Caco-2 (cell line): ENCODE results near the gene ABCC1. TPM values are rescaled to one million over a fixed set of nuclear protein-coding genes. Genes with fewer than 3 reads are reported as not detected.

Experiments
- BruUV-seq: library from RNA; stranded (reverse); fragments of 400-500 nt; replicated peaks from 2 replicates; lab custom pipeline; 2021; lab: Mats Ljungman, UMichigan
- CTCF ChIA-PET: fragments of 300-600 bp; sonication (Branson Sonifier 250); formaldehyde crosslinking; loops from one replicate; lab custom pipeline; 2022; ENCODE audit warnings: antibody characterized with exemption; lab: Charles Lee
- POLR2A ChIA-PET: fragments of 300-600 bp; sonication (Branson Sonifier 250); formaldehyde crosslinking; loops from one replicate; lab custom pipeline; 2022; ENCODE audit warnings: antibody characterized with exemption; lab: Charles Lee
- DNase-seq, 2 experiments: peaks; one replicate each; pipeline versions ENCODE4 v3.0.0 to v3.0.0-alpha.2; 2020 to 2022
- H3K27me3 ChIP-seq: replicated peaks from 2 replicates; pipeline ENCODE4 v1.6.0; 2011; ENCODE audit warnings: low read length; ENCODE audit not compliant: control insufficient read depth, insufficient read depth
- H3K36me3 ChIP-seq: 2 replicates; pipeline ENCODE4 v1.5.1; 2011; ENCODE audit warnings: low read length; ENCODE audit not compliant: control insufficient read depth, insufficient read depth
- H3K4me1 ChIP-seq: fragments of 250-450 bp; sonication (Bioruptor Pico); 2 replicates; pipeline ENCODE4 v1.5.1; 2020; ENCODE audit warnings: mild to moderate bottlenecking
- H3K4me3 ChIP-seq: 2 replicates; pipeline ENCODE4 v1.5.1; 2011; ENCODE audit warnings: low read depth, mild to moderate bottlenecking, control low read depth, low read length
- H3K9me3 ChIP-seq: fragments of 250-450 bp; sonication (Bioruptor Pico); 2 replicates; pipeline ENCODE4 v1.5.1; 2020; ENCODE audit warnings: mild to moderate bottlenecking, moderate library complexity
- H3K27ac Mint-ChIP-seq: one replicate; pipeline ENCODE4 v1.8.0; 2022; ENCODE audit warnings: mixed read lengths; ENCODE audit not compliant: unreplicated experiment
- H3K27me3 Mint-ChIP-seq: one replicate; pipeline ENCODE4 v1.8.0; 2022; ENCODE audit warnings: mixed read lengths; ENCODE audit not compliant: insufficient read depth, unreplicated experiment
- H3K36me3 Mint-ChIP-seq: one replicate; pipeline ENCODE4 v1.8.0; 2022; ENCODE audit warnings: mild to moderate bottlenecking, mixed read lengths; ENCODE audit not compliant: insufficient read depth, unreplicated experiment
- H3K4me1 Mint-ChIP-seq: one replicate; pipeline ENCODE4 v1.8.0; 2022; ENCODE audit warnings: low read depth, mixed read lengths; ENCODE audit not compliant: unreplicated experiment
- H3K4me3 Mint-ChIP-seq: one replicate; pipeline ENCODE4 v1.8.0; 2022; ENCODE audit warnings: mild to moderate bottlenecking, moderate library complexity, mixed read lengths; ENCODE audit not compliant: unreplicated experiment
- H3K9me3 Mint-ChIP-seq: one replicate; pipeline ENCODE4 v1.8.0; 2022; ENCODE audit warnings: mixed read lengths; ENCODE audit not compliant: unreplicated experiment
- intact Hi-C: fragments of 100-400 bp; cut with micrococcal nuclease; formaldehyde crosslinking; loops from one replicate; pipeline ENCODE4 v1.10.0; 2022; ENCODE audit not compliant: unreplicated experiment
- total RNA-seq: library from RNA; stranded (reverse); gene quantifications from 2 replicates; pipeline ENCODE4 v1.2.3, GENCODE V29; 2022
- TF ChIP-seq, protein P1 (sequence below), 2 experiments: fragments of 200-600 bp in 1 of 2; IDR thresholded peaks; 1 replicate in 1 of 2; 2 replicates in 1 of 2; pipeline versions ENCODE4 v1.5.1 to v1.8.0; 2011 to 2022; ENCODE audit warnings: antibody characterized with exemption in 1 of 2, control low read depth in 1 of 2, inconsistent platforms in 1 of 2, low read depth in 1 of 2, low read length in 1 of 2, mild to moderate bottlenecking in 1 of 2, moderate library complexity in 1 of 2; ENCODE audit not compliant: insufficient read depth in 1 of 2, severe bottlenecking in 1 of 2, unreplicated experiment in 1 of 2

The ABCC1 gene
- total RNA-seq, 1 experiment from 2014 or later = 22.3 TPM

DNA sequence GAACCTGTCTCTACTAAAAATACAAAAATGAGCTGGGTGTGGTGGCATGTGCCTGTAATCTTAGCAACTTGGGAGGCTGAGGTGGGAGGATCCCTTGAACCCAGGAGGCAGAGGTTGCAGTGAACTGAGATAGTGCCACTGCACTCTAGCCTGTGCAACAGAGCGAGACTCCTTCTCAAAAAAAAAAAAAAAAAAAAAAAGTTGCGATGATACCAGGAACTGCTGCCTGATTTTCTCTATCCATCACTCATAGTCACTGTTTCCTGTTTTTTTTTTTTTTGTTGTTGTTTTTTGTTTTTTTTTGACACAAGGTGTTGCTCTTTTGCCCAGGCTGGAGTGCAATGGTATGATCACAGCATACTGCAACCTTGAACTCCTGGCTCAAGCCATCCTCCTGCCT lies 59.2 kb downstream of the ABCC1 start:
- no TSS peak for BruUV-seq
- POLR2A ChIA-PET = no interaction called here

DNA sequence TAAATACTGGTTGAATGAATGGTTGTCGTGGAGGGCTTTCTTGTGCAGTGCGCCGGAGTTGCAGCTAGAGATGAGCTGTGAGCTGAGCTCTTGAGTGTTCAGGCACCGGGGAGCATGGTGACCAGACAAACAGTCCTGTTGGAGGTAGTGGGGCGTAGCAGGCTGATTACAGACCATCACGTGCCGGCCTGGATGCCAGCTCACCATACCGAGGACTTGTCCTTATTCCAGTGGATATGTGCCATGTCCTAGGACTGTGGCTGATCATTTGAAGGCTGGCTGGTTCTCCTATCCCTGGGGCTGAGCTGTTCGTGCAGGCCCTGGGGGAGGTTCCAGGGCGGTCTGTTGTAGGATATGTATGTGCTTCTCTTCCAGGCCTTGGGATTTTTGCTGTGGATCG lies 60.0 kb downstream of the ABCC1 start:
- DNase-seq = no peak
- peaks cover 11% of the 10 kb centered on the region for H3K4me1 Mint-ChIP-seq
- no peak overlapping the region for H3K27ac Mint-ChIP-seq
- ChIA-PET CTCF (no interaction called here), POLR2A (no interaction called here)
- no peaks in the 10 kb centered on the region for H3K4me1 ChIP-seq
- BruUV-seq = no TSS peak
- no peak overlapping the region for H3K4me3 ChIP-seq
- no peak overlapping the region for H3K4me3 Mint-ChIP-seq
- H3K36me3 ChIP-seq = no peaks in the 10 kb centered on the region
- peaks cover 15% of the 10 kb centered on the region for H3K36me3 Mint-ChIP-seq
- TF ChIP-seq, protein P1, sequence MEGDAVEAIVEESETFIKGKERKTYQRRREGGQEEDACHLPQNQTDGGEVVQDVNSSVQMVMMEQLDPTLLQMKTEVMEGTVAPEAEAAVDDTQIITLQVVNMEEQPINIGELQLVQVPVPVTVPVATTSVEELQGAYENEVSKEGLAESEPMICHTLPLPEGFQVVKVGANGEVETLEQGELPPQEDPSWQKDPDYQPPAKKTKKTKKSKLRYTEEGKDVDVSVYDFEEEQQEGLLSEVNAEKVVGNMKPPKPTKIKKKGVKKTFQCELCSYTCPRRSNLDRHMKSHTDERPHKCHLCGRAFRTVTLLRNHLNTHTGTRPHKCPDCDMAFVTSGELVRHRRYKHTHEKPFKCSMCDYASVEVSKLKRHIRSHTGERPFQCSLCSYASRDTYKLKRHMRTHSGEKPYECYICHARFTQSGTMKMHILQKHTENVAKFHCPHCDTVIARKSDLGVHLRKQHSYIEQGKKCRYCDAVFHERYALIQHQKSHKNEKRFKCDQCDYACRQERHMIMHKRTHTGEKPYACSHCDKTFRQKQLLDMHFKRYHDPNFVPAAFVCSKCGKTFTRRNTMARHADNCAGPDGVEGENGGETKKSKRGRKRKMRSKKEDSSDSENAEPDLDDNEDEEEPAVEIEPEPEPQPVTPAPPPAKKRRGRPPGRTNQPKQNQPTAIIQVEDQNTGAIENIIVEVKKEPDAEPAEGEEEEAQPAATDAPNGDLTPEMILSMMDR (IDR thresholded peaks at IDR 0.05; ENCODE audit: insufficient read depth in 1 of 2, low read depth in 1 of 2, low read length in 1 of 2, severe bottlenecking in 1 of 2, unreplicated experiment in 1 of 2) = no peak
- no peaks in the 10 kb centered on the region for H3K9me3 ChIP-seq
- intact Hi-C loops = no loop called here
- no peaks in the 10 kb centered on the region for H3K27me3 ChIP-seq
- H3K27me3 Mint-ChIP-seq = no peaks in the 10 kb centered on the region
- no peaks in the 10 kb centered on the region for H3K9me3 Mint-ChIP-seq

More for the DNA sequence above, 59.2 kb downstream of the ABCC1 start:
- no peaks in the 10 kb centered on the region for H3K9me3 Mint-ChIP-seq
- no peak overlapping the region for H3K4me3 Mint-ChIP-seq
- peaks cover 15% of the 10 kb centered on the region for H3K36me3 Mint-ChIP-seq
- Histone ChIP-seq H3K4me1 (no peaks in the 10 kb centered on the region), H3K4me3 (no peak overlapping the region), H3K36me3 (no peaks in the 10 kb centered on the region), H3K27me3 (no peaks in the 10 kb centered on the region), H3K9me3 (no peaks in the 10 kb centered on the region)
- intact Hi-C loops = no loop called here
- H3K27ac Mint-ChIP-seq = no peak overlapping the region
- peaks cover 11% of the 10 kb centered on the region for H3K4me1 Mint-ChIP-seq
- H3K27me3 Mint-ChIP-seq = no peaks in the 10 kb centered on the region
- CTCF ChIA-PET = no interaction called here
- no peak for DNase-seq
- TF ChIP-seq, protein P1 (IDR thresholded peaks at IDR 0.05; ENCODE audit: insufficient read depth in 1 of 2, low read depth in 1 of 2, low read length in 1 of 2, severe bottlenecking in 1 of 2, unreplicated experiment in 1 of 2) = no peak

DNA sequence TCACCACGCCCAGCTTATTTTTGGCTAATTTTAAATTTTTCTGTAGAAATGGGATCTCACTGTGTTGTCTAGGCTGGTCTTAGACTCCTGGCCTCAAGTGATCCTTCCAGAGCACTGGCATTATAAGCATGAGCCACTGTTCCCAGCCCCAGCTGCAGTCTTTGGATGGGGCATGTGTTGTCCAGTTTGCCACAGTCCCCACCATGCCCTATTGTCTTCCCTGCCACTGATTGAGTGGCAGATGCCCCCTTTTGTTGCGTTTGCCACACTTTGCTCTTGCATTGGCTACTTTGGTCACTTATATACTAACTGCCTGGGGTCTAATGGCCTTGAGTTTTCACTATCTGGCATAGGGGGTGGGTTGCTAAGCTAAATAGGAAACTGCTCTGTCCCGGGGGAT lies 60.8 kb downstream of the ABCC1 start:
- ChIA-PET CTCF (no interaction called here), POLR2A (no interaction called here)
- Mint-ChIP-seq H3K27me3 (no peaks in the 10 kb centered on the region), H3K27ac (no peak overlapping the region), H3K4me3 (no peak overlapping the region), H3K36me3 (peaks cover 19% of the 10 kb centered on the region), H3K4me1 (peaks cover 11% of the 10 kb centered on the region), H3K9me3 (no peaks in the 10 kb centered on the region)
- Histone ChIP-seq H3K9me3 (no peaks in the 10 kb centered on the region), H3K36me3 (no peaks in the 10 kb centered on the region), H3K27me3 (no peaks in the 10 kb centered on the region), H3K4me1 (no peaks in the 10 kb centered on the region; the same call in 1 of the 2 replicates), H3K4me3 (no peak overlapping the region)
- DNase-seq = no peak
- intact Hi-C loops = loop anchor here (10.0 kb wide), 1 partner anchor 135 kb away; no protein-coding TSS in a partner anchor
- TF ChIP-seq, protein P1 (IDR thresholded peaks at IDR 0.05; ENCODE audit: insufficient read depth in 1 of 2, low read depth in 1 of 2, low read length in 1 of 2, severe bottlenecking in 1 of 2, unreplicated experiment in 1 of 2) = no peak
- no TSS peak for BruUV-seq
